Measurements from ENCODE around the gene LDB1. TPM values are rescaled to one million over a fixed set of nuclear protein-coding genes. Genes with fewer than 3 reads are reported as not detected.

Gene LDB1
- total RNA-seq, 1 experiment from 2014 or later, result 63.9 TPM

- no peak overlapping the region for H3K4me3 ChIP-seq (replicated peaks in 1 of 2; ENCODE audit: low read depth in 1 of 2, low read length in 2 of 2)
- no peaks in the 10 kb centered on the region for H3K27me3 ChIP-seq (ENCODE audit: insufficient read depth, low read length)
- no peak overlapping the region for H3K4me2 ChIP-seq (ENCODE audit: low read length)
- H3K9ac ChIP-seq (ENCODE audit: low read length), result no peak overlapping the region
- no TSS peak for BruUV-seq (replicated peaks)
- ChIA-PET POLR2A (no interaction called here), CTCF (no interaction called here), RAD21 (ENCODE audit: low non-redundant PET in 1 of 2, low total read pairs in 2 of 2, uncharacterized antibody in 2 of 2, unreplicated experiment in 2 of 2) (no interaction called here)
- no peaks in the 10 kb centered on the region for H3K9me3 ChIP-seq (ENCODE audit: control insufficient read depth in 1 of 2, insufficient read depth in 1 of 2, low read depth in 1 of 2, low read length in 2 of 2)
- peaks cover 32 to 41% of the 10 kb centered on the region in 2 experiments for H3K36me3 ChIP-seq (ENCODE audit: control insufficient read depth in 1 of 2, insufficient read depth in 2 of 2, low read length in 2 of 2)
- ATAC-seq (no peak), DNase-seq (ENCODE audit: low read depth, low spot score) (no peak)
- H3K79me2 ChIP-seq (ENCODE audit: insufficient read depth, low read length), result peaks cover 33% of the 10 kb centered on the region
- H4K20me1 ChIP-seq (ENCODE audit: insufficient read depth), result no peaks in the 10 kb centered on the region; the same call in 1 of the 2 replicates
- H2AFZ ChIP-seq (ENCODE audit: low read depth, low read length, poor library complexity, severe bottlenecking), result no peak overlapping the region
- peaks cover 19 to 20% of the 10 kb centered on the region in 2 experiments for H3K4me1 ChIP-seq (ENCODE audit: control insufficient read depth in 1 of 2, insufficient read depth in 2 of 2, low read length in 2 of 2)
- H3K27ac ChIP-seq (ENCODE audit: low read depth, low read length), result no peak overlapping the region
- H3K9me2 ChIP-seq (ENCODE audit: insufficient read depth), result no peaks in the 10 kb centered on the region
- intact Hi-C loops (cut with micrococcal nuclease), result no loop called here
- no peak for TF ChIP-seq CTCF (IDR thresholded peaks at IDR 0.05 in 2 of 3, conservative IDR thresholded peaks at IDR 0.05 in 1 of 3; ENCODE audit: borderline replicate concordance in 1 of 3, insufficient read depth in 1 of 3, low read depth in 2 of 3, low read length in 2 of 3)
- no peak for TF ChIP-seq POLR2A (IDR thresholded peaks at IDR 0.05; ENCODE audit: borderline replicate concordance, extremely low read depth, insufficient read depth, insufficient read length)
- TF ChIP-seq EZH2phosphoT487 (IDR thresholded peaks at IDR 0.05; ENCODE audit: borderline replicate concordance), result no peak
- TF ChIP-seq CBX3 (IDR thresholded peaks at IDR 0.05; ENCODE audit: low read depth), result no peak
- TF ChIP-seq YY1 (IDR thresholded peaks at IDR 0.05; ENCODE audit: extremely low read depth, insufficient replicate concordance, low read depth, low read length), result no peak
- TF ChIP-seq ZBTB33 (IDR thresholded peaks at IDR 0.05; ENCODE audit: extremely low read depth, insufficient replicate concordance, low read length), result no peak
- TF ChIP-seq REST (IDR thresholded peaks at IDR 0.05; ENCODE audit: low read depth), result no peak
- TF ChIP-seq EZH2 (IDR thresholded peaks at IDR 0.05), result no peak
- TF ChIP-seq EGR1 (IDR thresholded peaks at IDR 0.05; ENCODE audit: low read depth), result no peak
- TF ChIP-seq FOSL1 (IDR thresholded peaks at IDR 0.05; ENCODE audit: low read depth), result no peak
- TF ChIP-seq SRF (IDR thresholded peaks at IDR 0.05; ENCODE audit: low read depth), result no peak
- no peak for TF ChIP-seq POLR2AphosphoS5 (IDR thresholded peaks at IDR 0.05; ENCODE audit: low read depth, low read length)
- TF ChIP-seq SIN3A (IDR thresholded peaks at IDR 0.05; ENCODE audit: low read depth), result no peak
- TF ChIP-seq CEBPB (IDR thresholded peaks at IDR 0.05; ENCODE audit: low read depth), result no peak
- no peak for TF ChIP-seq SP1 (IDR thresholded peaks at IDR 0.05; ENCODE audit: low read depth)
- no peak for TF ChIP-seq TCF7L2 (IDR thresholded peaks at IDR 0.05; ENCODE audit: borderline replicate concordance, extremely low read depth, insufficient read depth, insufficient read length)
- no peak for TF ChIP-seq ZNF274 (IDR thresholded peaks at IDR 0.05; ENCODE audit: low read depth, low read length)
- no peak for TF ChIP-seq MAX (IDR thresholded peaks at IDR 0.05)
These were observed 10.7 kb downstream of the LDB1 start for GRCh38 chr10:102109166-102110116.

All from HCT116 (cell line).